HUES48 (cell line): Measurements from ENCODE around the gene SHPK.

Experiments
- H3K27ac ChIP-seq: one replicate; pipeline ENCODE4 v1.7.0; 2013; ENCODE audit warnings: low read depth, low read length, inconsistent platforms
- H3K27me3 ChIP-seq: 2 replicates; pipeline ENCODE4 v1.6.1; 2013; ENCODE audit warnings: mild to moderate bottlenecking, low read length; ENCODE audit not compliant: control insufficient read depth, insufficient read depth
- H3K36me3 ChIP-seq: 2 replicates; pipeline ENCODE4 v1.6.1; 2013; ENCODE audit warnings: low read length; ENCODE audit not compliant: control insufficient read depth, insufficient read depth
- H3K4me1 ChIP-seq: 2 replicates; pipeline ENCODE4 v1.6.1; 2013; ENCODE audit warnings: mild to moderate bottlenecking, low read length; ENCODE audit not compliant: control insufficient read depth, insufficient read depth
- H3K4me3 ChIP-seq: 2 replicates; pipeline ENCODE4 v1.5.1; 2013; ENCODE audit warnings: mild to moderate bottlenecking, low read depth, low read length
- H3K9ac ChIP-seq: 2 replicates; pipeline ENCODE4 v1.6.1; 2013; ENCODE audit warnings: mild to moderate bottlenecking, low read depth, low read length, moderate library complexity
- H3K9me3 ChIP-seq: 2 replicates; pipeline ENCODE4 v1.6.1; 2013; ENCODE audit warnings: low read length; ENCODE audit not compliant: control insufficient read depth, insufficient read depth

SHPK gene

DNA sequence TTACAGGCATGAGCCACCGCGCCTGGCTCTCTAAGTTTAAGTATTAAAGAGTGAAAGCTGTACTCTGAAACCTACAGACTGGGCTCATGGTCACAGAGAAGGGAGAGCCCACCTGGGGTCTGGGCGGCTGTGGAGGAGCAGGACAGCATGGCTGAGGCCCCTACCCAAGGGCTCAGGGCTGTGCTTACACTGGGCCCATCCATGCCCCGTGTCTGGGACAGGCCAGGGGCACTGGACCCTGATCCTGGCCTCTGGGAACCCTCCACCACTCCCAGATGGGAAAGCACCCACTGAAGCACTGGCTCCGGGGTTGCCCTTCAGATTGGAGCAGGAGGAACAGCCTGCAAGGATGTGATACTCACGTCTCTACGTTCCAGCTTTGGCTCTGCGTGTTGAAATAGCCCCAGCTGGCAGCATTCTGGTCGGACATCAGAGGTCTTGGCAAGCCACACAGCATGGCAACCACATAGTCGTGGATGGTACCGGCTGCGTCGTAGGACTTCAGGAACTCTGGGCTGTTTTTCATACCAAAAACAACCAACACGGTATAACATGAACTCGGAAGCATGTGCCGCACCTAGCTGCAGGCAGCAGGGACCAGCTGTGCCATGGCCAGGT is 13.0 kb downstream of the SHPK start:
- Histone ChIP-seq H3K27me3 (no peaks in the 10 kb centered on the region), H3K9ac (no peak overlapping the region), H3K36me3 (peaks cover 75% of the 10 kb centered on the region), H3K27ac (no peak overlapping the region), H3K4me3 (no peak overlapping the region), H3K9me3 (no peaks in the 10 kb centered on the region), H3K4me1 (no peaks in the 10 kb centered on the region)

- H3K36me3 ChIP-seq = peaks cover 74% of the 10 kb centered on the region
- no peak overlapping the region for H3K4me3 ChIP-seq
- H3K27ac ChIP-seq = no peak overlapping the region
- no peaks in the 10 kb centered on the region for H3K9me3 ChIP-seq
- no peaks in the 10 kb centered on the region for H3K27me3 ChIP-seq
- H3K4me1 ChIP-seq = no peaks in the 10 kb centered on the region
- no peak overlapping the region for H3K9ac ChIP-seq
Measured at GRCh38 chr17:3621146-3621720, 14.8 kb downstream of the SHPK start.

DNA sequence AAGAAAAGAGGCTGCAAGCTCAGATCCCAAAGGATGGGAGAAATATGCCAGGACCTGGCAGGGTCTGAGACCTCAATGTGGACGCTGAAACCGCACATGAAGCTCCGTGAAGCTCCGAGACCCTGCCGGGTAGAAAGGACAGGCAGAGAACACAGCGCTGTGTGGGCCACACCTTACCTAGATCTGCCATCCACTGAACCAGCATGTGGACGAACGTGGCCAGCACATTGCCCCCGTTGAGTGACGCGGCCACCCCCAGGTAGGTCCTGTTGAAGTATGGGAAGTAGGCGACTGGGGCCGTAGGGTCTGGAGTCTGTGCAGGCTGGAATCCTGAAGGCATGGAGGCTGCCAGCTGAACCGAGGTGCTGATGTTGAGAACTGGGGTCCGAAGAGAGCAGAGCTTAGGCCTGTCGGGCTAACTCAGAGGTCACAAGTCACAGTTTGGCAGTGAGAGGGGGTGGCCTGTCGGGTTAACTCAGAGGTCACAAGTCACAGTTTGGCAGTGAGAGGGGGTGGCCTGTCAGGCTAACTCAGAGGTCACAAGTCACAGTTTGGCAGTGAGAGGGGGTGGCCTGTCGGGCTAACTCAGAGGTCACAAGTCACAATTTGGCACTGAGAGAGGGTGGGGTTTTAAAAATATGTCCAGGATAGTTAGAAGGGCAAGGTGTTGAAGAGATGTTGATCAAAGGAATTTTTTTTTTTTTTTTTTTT is 20.7 kb downstream of the SHPK start:
- Histone ChIP-seq H3K4me1 (no peaks in the 10 kb centered on the region), H3K4me3 (no peak overlapping the region), H3K36me3 (peaks cover 76% of the 10 kb centered on the region)

DNA sequence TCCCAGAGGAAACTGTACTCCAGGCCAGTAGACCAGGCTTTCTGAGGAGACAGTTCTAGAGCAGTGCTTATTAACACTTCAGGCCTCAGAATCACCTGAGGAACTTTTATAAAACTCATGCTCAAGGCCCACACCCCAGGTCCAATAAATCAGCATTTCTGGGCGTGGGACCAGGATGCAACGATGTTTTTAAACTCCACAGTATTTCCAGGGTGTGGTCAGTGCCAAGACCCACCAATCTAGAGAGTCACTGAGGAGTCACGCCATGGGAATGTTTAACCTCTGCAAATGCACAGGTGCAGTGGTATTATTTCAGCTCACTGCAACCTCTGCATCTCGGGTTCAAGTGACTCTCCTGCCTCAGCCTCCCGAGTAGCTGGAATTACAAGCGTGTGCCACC is 22.9 kb downstream of the SHPK start:
- Histone ChIP-seq H3K4me1 (no peaks in the 10 kb centered on the region), H3K9ac (no peak overlapping the region), H3K27me3 (no peaks in the 10 kb centered on the region), H3K9me3 (no peaks in the 10 kb centered on the region), H3K36me3 (peaks cover 81% of the 10 kb centered on the region), H3K27ac (no peak overlapping the region), H3K4me3 (no peak overlapping the region)

More for the DNA sequence above, 20.7 kb downstream of the SHPK start:
- H3K27me3 ChIP-seq = no peaks in the 10 kb centered on the region
- no peak overlapping the region for H3K9ac ChIP-seq
- H3K27ac ChIP-seq = no peak overlapping the region
- no peaks in the 10 kb centered on the region for H3K9me3 ChIP-seq

DNA sequence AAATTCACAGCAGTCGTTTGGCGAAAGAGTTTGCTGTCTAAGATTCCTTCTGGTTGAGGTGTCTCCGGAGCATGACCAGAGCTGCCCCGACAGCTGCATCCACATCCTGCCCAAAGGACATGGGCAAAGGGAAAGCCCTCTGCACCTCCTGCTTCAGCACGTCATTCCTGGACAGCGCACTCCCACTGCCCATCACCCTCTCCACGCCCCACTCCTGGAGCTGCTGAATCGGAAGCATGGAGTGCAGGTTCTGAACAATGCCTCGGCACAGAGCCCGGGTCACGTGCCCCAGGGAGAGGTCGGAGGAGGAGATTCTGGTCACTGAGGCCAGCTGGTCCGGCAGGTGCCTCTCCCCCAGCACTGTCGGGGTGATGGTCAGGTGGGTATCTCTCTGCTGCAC is 25.5 kb downstream of the SHPK start:
- Histone ChIP-seq H3K27ac (no peak overlapping the region), H3K9me3 (no peaks in the 10 kb centered on the region), H3K4me1 (no peaks in the 10 kb centered on the region), H3K4me3 (no peak overlapping the region), H3K9ac (no peak overlapping the region), H3K36me3 (peaks cover 76% of the 10 kb centered on the region), H3K27me3 (no peaks in the 10 kb centered on the region)

GRCh38 chr17:3609689-3610088 is 26.4 kb downstream of the SHPK start:
- Histone ChIP-seq H3K36me3 (peaks cover 67% of the 10 kb centered on the region), H3K27me3 (no peaks in the 10 kb centered on the region), H3K9ac (no peak overlapping the region), H3K9me3 (no peaks in the 10 kb centered on the region), H3K4me1 (no peaks in the 10 kb centered on the region), H3K27ac (no peak overlapping the region), H3K4me3 (no peak overlapping the region)

DNA sequence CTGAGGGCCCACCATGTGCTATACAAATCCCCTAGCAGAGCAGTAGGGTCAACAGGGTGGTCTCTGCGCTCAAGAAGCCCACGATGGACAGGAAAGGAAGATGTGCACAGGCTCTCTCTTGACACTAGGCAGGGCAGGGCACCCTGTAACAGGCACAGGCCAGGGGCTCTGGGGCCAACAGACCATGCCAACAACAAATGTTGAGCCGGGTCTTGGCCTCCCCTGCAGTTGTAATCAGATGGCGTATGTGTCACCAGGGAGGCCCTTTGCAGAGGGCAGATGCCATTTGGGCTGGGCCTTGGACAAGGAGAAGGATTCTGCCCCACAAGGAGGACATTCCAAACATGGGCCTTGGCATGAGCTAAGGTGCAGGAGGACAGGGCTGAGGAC is 32.2 kb downstream of the SHPK start:
- H3K4me3 ChIP-seq = no peak overlapping the region
- H3K9me3 ChIP-seq = no peaks in the 10 kb centered on the region
- H3K9ac ChIP-seq = no peak overlapping the region
- H3K4me1 ChIP-seq = no peaks in the 10 kb centered on the region
- H3K27ac ChIP-seq = no peak overlapping the region
- no peaks in the 10 kb centered on the region for H3K27me3 ChIP-seq
- H3K36me3 ChIP-seq = peaks cover 21% of the 10 kb centered on the region

GRCh38 chr17:3603119-3603869 is 32.8 kb downstream of the SHPK start:
- Histone ChIP-seq H3K4me3 (no peak overlapping the region), H3K9me3 (no peaks in the 10 kb centered on the region), H3K27ac (no peak overlapping the region), H3K4me1 (no peaks in the 10 kb centered on the region), H3K27me3 (no peaks in the 10 kb centered on the region), H3K9ac (no peak overlapping the region), H3K36me3 (peaks cover 15% of the 10 kb centered on the region)

DNA sequence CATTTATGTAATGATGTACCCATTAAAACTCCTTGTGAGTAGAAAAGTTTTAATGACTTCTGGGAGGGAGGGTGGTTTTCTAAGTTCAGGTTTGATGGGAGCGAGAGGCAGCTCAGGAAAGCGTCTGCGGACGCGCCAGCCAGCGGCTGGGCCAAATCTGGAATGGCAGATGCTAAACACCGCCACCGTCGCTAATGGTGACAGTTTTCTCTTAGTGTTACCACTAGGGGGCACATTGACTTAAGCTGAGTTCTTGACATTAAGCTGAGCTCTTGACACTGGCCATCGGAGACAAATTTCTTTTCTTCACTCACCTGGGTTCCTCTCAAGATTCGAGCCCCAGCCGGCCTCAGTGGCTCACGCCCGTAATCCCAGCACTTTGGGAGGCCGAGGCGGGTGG is 33.6 kb downstream of the SHPK start:
- H3K9me3 ChIP-seq = no peaks in the 10 kb centered on the region
- no peak overlapping the region for H3K9ac ChIP-seq
- no peak overlapping the region for H3K4me3 ChIP-seq
- H3K4me1 ChIP-seq = no peaks in the 10 kb centered on the region
- no peaks in the 10 kb centered on the region for H3K27me3 ChIP-seq
- H3K36me3 ChIP-seq = peaks cover 11% of the 10 kb centered on the region
- H3K27ac ChIP-seq = no peak overlapping the region

DNA sequence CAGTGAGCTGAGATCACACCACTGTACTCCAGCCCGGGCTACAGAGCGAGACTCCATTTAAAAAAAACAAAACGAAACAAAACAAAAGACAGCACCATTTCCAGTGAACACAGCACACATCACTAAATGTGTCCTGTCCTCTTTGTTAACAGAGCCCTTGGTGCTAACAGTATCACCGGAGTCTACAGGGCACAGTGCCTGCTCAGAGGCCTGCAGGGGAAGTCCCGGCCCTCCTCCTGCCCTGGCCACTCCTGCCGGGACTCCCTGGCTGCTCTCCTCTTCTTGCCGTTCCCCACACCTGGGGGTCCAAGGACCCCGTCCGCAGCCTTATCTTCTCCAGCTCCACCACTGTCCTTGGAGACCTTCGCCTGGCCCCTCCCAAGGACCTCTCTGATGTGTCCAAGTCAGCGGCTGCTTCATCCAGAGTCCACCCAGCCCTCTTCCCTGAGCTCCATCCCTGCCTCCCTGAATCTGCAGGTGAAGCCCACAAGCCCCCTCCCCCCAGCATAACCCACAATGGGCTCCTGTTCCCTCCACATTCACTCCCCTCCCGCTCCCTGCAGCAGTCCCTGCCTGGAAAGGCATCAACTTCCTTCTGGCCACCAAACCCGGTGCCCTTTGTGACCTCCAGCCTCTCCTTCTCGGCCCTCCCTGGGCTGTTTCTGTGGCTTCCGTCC is 35.4 kb downstream of the SHPK start:
- Histone ChIP-seq H3K9ac (no peak overlapping the region), H3K4me1 (no peaks in the 10 kb centered on the region), H3K4me3 (no peak overlapping the region), H3K27ac (no peak overlapping the region), H3K9me3 (no peaks in the 10 kb centered on the region), H3K36me3 (no peaks in the 10 kb centered on the region; the same call in 1 of the 2 replicates), H3K27me3 (no peaks in the 10 kb centered on the region)
